HL-60/S4 treated with retinoic acid at 250 ng/mL for 4 days and 3 days (cell line): ENCODE measurements around the gene FTCD.
"Not testable (repeated sequence)": the region's sequence is repeated elsewhere in the genome, so short reads cannot be mapped to it uniquely, and the experiment has no call there.

Source experiments
- in situ Hi-C: fragments of 300-500 bp; cut with MboI; formaldehyde crosslinking; loops from 2 replicates; pipeline ENCODE4 v1.7.0; 2022; ENCODE audit warnings: low sequenced_read_pairs

Gene FTCD

GRCh38 chr21:46140352-46141003, 14.9 kb downstream of the FTCD start:
- in situ Hi-C loops: not testable (repeated sequence)

GRCh38 chr21:46139686-46140085, 15.7 kb downstream of the FTCD start:
- in situ Hi-C loops: no loop called here

- in situ Hi-C loops: no loop called here
Measured at GRCh38 chr21:46138383-46138970, 16.9 kb downstream of the FTCD start.

- in situ Hi-C loops: no loop called here
Measured at GRCh38 chr21:46137908-46138307, 17.5 kb downstream of the FTCD start.

- in situ Hi-C loops: no loop called here
Measured at GRCh38 chr21:46136739-46137349, 18.5 kb downstream of the FTCD start.

- in situ Hi-C loops: no loop called here
Measured at GRCh38 chr21:46135782-46136395, 19.5 kb downstream of the FTCD start.

GRCh38 chr21:46131838-46132651, 23.3 kb downstream of the FTCD start:
- in situ Hi-C loops: no loop called here

GRCh38 chr21:46131588-46131837, 23.9 kb downstream of the FTCD start:
- in situ Hi-C loops: no loop called here

- in situ Hi-C loops: no loop called here
Measured at GRCh38 chr21:46130831-46131587, 24.4 kb downstream of the FTCD start.

GRCh38 chr21:46129846-46130651, 25.3 kb downstream of the FTCD start:
- in situ Hi-C loops: no loop called here

GRCh38 chr21:46128933-46129571, 26.3 kb downstream of the FTCD start:
- in situ Hi-C loops: no loop called here

GRCh38 chr21:46128106-46128932, 27.1 kb downstream of the FTCD start:
- in situ Hi-C loops: no loop called here

- in situ Hi-C loops: no loop called here
Measured at GRCh38 chr21:46127239-46128105, 27.9 kb downstream of the FTCD start.

- in situ Hi-C loops: no loop called here
Measured at GRCh38 chr21:46126309-46127238, 28.8 kb downstream of the FTCD start.

- in situ Hi-C loops: no loop called here
Measured at GRCh38 chr21:46125846-46126301, 29.5 kb downstream of the FTCD start.
